Measurements from ENCODE around the gene MYBPC2. TPM values are rescaled to one million over a fixed set of nuclear protein-coding genes. Genes with fewer than 3 reads are reported as not detected.

The MYBPC2 gene
- total RNA-seq, 1 donor = not detected

GRCh38 chr19:50475101-50475568 is 42.4 kb downstream of the MYBPC2 start:
- no peak for TF ChIP-seq CTCF (IDR thresholded peaks at IDR 0.05; ENCODE audit: insufficient read depth, low read depth, low read length)
- H3K4me3 ChIP-seq (ENCODE audit: low read depth, low read length) = no peak overlapping the region
- DNase-seq (ENCODE audit: low read depth) = no peak

DNA sequence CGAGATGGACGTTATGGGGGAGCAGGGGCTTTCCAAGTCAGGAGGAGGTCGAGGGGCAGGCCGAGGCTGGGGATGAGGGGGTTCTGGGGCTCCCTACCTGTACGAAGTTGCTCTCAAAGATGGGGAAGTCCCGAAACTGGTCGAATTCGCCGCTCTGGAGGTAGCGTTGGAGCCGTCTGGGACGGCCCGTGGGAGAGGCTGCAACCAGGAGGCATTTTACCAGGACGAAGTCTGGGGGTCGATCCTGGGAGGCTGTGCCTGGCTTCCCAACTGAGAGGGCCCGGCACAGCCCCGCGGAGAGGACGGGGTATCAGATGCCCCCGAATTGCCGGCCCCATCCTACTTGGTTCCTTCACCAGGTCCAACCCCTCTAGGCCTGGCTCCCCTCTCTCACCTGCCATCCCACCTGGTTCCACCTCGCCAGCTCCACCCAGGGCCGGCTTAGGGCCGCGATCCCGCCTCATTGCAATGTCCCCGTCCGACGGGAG is 43.1 kb downstream of the MYBPC2 start:
- no peak for TF ChIP-seq CTCF (IDR thresholded peaks at IDR 0.05; ENCODE audit: insufficient read depth, low read depth, low read length)
- DNase-seq (ENCODE audit: low read depth) = no peak
- H3K4me3 ChIP-seq (ENCODE audit: low read depth, low read length) = peak overlapping the region; percentile 95

GRCh38 chr19:50476224-50476906 is 43.7 kb downstream of the MYBPC2 start, which contains the start of the genes EMC10 and GARIN5A:
Gene EMC10, plus strand, starts transcription at chr19:50476507. Its CDS starts 38 bp downstream, at chr19:50476545.
Gene GARIN5A, minus strand, starts transcription at chr19:50476848. Its CDS starts 460 bp downstream, at chr19:50476388.
- peak; percentile 93 for DNase-seq (ENCODE audit: low read depth)
- TF ChIP-seq CTCF (IDR thresholded peaks at IDR 0.05; ENCODE audit: insufficient read depth, low read depth, low read length) = no peak
- H3K4me3 ChIP-seq (ENCODE audit: low read depth, low read length) = peak within 1 kb of the TSS; percentile 95

DNA sequence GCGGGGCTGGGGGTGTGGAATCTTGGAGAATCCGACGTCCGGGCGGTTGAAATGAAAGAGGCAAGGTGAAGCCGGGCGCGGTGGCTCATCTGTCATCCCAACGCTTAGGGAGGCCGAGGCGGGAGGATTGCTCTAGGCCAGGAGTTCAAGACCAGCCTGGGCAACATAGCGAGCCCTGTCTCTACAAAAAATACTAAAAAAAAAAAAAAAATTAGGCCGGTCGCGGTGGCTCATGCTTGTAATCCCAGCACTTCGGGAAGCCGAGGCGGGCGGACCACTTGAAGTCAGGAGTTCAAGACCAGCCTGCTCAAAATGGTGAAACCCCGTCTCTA is 44.2 kb downstream of the MYBPC2 start:
- TF ChIP-seq CTCF (IDR thresholded peaks at IDR 0.05; ENCODE audit: insufficient read depth, low read depth, low read length) = no peak
- DNase-seq (ENCODE audit: low read depth) = no peak
- H3K4me3 ChIP-seq (ENCODE audit: low read depth, low read length) = peak overlapping the region; percentile 95

- no peak for TF ChIP-seq CTCF (IDR thresholded peaks at IDR 0.05; ENCODE audit: insufficient read depth, low read depth, low read length)
- H3K4me3 ChIP-seq (ENCODE audit: low read depth, low read length) = no peak overlapping the region
- DNase-seq (ENCODE audit: low read depth) = no peak
Measured at GRCh38 chr19:50477751-50478515, 45.2 kb downstream of the MYBPC2 start.

GRCh38 chr19:50478901-50479715 is 46.4 kb downstream of the MYBPC2 start:
- peak; percentile 42 for DNase-seq (ENCODE audit: low read depth)
- H3K4me3 ChIP-seq (ENCODE audit: low read depth, low read length) = no peak overlapping the region
- TF ChIP-seq CTCF (IDR thresholded peaks at IDR 0.05; ENCODE audit: insufficient read depth, low read depth, low read length) = peak; percentile 62

All from fibroblast of villous mesenchyme (primary cell).